GM12864 (cell line): ENCODE results near the gene CLCN5.

Experiments
- DNase-seq: peaks from one replicate; pipeline ENCODE4 v3.0.0-alpha.2; 2011; ENCODE audit warnings: low read depth
- H3K4me3 ChIP-seq: 2 replicates; pipeline ENCODE4 v1.5.1; 2011; ENCODE audit warnings: mild to moderate bottlenecking, low read depth, low read length, control low read depth
- CTCF ChIP-seq: IDR thresholded peaks from 2 replicates; pipeline ENCODE4 v1.5.1; 2011; ENCODE audit warnings: low read depth, mild to moderate bottlenecking, moderate library complexity, low read length, control low read depth, inconsistent platforms; ENCODE audit errors: missing control alignments

CLCN5 gene

GRCh38 chrX:49993661-49994060, 71.3 kb downstream of the CLCN5 start:
- H3K4me3 ChIP-seq = no peak overlapping the region
- no peak for TF ChIP-seq CTCF
- DNase-seq = no peak

GRCh38 chrX:49995107-49995731, 72.8 kb downstream of the CLCN5 start:
- TF ChIP-seq CTCF = no peak
- H3K4me3 ChIP-seq = no peak overlapping the region
- no peak for DNase-seq

- no peak overlapping the region for H3K4me3 ChIP-seq
- DNase-seq = no peak
- TF ChIP-seq CTCF = no peak
Observed at GRCh38 chrX:49995795-49996455, 73.5 kb downstream of the CLCN5 start.

GRCh38 chrX:49996474-49996873, 74.1 kb downstream of the CLCN5 start:
- H3K4me3 ChIP-seq = no peak overlapping the region
- no peak for DNase-seq
- no peak for TF ChIP-seq CTCF

GRCh38 chrX:49999087-49999486, 76.7 kb downstream of the CLCN5 start:
- TF ChIP-seq CTCF = no peak
- DNase-seq = no peak
- no peak overlapping the region for H3K4me3 ChIP-seq

GRCh38 chrX:50000937-50001542, 78.6 kb downstream of the CLCN5 start:
- no peak for DNase-seq
- TF ChIP-seq CTCF = no peak
- no peak overlapping the region for H3K4me3 ChIP-seq
